A673 (cell line): ENCODE data around the gene OR2M3.

Experiments
- EZH2 ChIP-seq: fragments of 200-600 bp; sonication (generic); IDR thresholded peaks from 2 replicates; pipeline ENCODE4 v1.6.1; 2017; ENCODE audit warnings: borderline replicate concordance, low read depth, mild to moderate bottlenecking, mixed read lengths, antibody characterized with exemption, low read length; ENCODE audit not compliant: poor library complexity, severe bottlenecking
- TF ChIP-seq, protein P1 (sequence below): fragments of 300-800, 200-600 bp; sonication (generic); conservative IDR thresholded peaks from 2 replicates; pipeline ENCODE4 v1.5.1; 2017; ENCODE audit warnings: low read depth, mild to moderate bottlenecking, antibody characterized with exemption, low read length, moderate library complexity, mixed read lengths

GRCh38 chr1:248229360-248229908, 32.4 kb downstream of the OR2M3 start:
- TF ChIP-seq, protein P1, sequence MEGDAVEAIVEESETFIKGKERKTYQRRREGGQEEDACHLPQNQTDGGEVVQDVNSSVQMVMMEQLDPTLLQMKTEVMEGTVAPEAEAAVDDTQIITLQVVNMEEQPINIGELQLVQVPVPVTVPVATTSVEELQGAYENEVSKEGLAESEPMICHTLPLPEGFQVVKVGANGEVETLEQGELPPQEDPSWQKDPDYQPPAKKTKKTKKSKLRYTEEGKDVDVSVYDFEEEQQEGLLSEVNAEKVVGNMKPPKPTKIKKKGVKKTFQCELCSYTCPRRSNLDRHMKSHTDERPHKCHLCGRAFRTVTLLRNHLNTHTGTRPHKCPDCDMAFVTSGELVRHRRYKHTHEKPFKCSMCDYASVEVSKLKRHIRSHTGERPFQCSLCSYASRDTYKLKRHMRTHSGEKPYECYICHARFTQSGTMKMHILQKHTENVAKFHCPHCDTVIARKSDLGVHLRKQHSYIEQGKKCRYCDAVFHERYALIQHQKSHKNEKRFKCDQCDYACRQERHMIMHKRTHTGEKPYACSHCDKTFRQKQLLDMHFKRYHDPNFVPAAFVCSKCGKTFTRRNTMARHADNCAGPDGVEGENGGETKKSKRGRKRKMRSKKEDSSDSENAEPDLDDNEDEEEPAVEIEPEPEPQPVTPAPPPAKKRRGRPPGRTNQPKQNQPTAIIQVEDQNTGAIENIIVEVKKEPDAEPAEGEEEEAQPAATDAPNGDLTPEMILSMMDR: no peak
- TF ChIP-seq EZH2: no peak
